ENCODE measurements around the gene ETDC. TPM values are rescaled to one million over a fixed set of nuclear protein-coding genes. Genes with fewer than 3 reads are reported as not detected.

ETDC gene
- total RNA-seq, 1 experiment from 2014 or later, result not detected

DNA sequence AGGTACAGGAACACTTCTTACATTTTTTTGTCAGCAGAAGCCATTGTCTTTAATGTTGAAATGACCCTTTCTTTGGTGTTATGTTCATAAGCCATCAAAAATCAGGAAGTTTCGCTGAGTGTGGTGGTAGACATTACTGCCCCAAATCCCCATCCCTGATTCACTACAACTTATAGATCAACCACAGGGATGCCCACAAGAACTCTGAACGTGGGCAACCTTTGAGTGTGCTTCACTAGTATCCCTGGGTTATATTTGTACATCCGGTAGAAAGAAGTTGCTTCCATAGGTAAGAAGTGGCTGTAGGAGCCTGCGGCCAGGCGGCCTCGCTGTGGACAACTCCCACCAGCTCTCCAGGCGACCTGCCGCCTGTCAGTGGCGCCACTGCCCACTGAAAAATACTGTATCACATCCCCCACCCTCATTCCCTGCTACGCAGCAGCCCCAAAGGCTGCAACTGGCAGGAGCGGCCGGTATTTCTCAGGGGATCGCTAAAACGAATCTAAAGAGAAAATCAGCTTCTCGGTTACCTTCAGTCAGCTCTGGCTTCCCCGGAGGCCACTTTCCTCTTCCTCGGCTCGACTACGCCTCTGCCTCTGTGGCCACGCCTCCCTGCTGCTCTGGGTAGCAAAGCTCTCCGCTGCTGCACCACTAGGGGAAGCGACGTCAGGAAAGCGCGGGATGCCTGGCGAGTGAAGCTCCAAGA, 13.9 kb upstream of the ETDC start:
- Histone ChIP-seq H4K20me1 (ENCODE audit: insufficient read depth) (no peaks in the 10 kb centered on the region), H3K4me3 (no peak overlapping the region), H3K9me3 (ENCODE audit: insufficient read depth, low read depth) (no peaks in the 10 kb centered on the region), H3K79me2 (ENCODE audit: low read depth) (no peaks in the 10 kb centered on the region), H3K4me1 (replicated peaks; ENCODE audit: insufficient read depth) (no peaks in the 10 kb centered on the region), H3K27me3 (ENCODE audit: insufficient read depth, low read depth) (no peaks in the 10 kb centered on the region), H3K9me2 (ENCODE audit: insufficient read depth) (no peaks in the 10 kb centered on the region), H3K36me3 (ENCODE audit: low read depth) (no peaks in the 10 kb centered on the region), H2AFZ (no peak overlapping the region), H3K4me2 (no peak overlapping the region), H3K27ac (no peak overlapping the region), H3F3A (ENCODE audit: insufficient read depth, low read depth) (no peaks in the 10 kb centered on the region)
- no peak for DNase-seq
- intact Hi-C loops (cut with micrococcal nuclease; ENCODE audit: unreplicated experiment), result no loop called here
- BruUV-seq (replicated peaks), result no TSS peak
- TF ChIP-seq, protein P1, sequence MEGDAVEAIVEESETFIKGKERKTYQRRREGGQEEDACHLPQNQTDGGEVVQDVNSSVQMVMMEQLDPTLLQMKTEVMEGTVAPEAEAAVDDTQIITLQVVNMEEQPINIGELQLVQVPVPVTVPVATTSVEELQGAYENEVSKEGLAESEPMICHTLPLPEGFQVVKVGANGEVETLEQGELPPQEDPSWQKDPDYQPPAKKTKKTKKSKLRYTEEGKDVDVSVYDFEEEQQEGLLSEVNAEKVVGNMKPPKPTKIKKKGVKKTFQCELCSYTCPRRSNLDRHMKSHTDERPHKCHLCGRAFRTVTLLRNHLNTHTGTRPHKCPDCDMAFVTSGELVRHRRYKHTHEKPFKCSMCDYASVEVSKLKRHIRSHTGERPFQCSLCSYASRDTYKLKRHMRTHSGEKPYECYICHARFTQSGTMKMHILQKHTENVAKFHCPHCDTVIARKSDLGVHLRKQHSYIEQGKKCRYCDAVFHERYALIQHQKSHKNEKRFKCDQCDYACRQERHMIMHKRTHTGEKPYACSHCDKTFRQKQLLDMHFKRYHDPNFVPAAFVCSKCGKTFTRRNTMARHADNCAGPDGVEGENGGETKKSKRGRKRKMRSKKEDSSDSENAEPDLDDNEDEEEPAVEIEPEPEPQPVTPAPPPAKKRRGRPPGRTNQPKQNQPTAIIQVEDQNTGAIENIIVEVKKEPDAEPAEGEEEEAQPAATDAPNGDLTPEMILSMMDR (conservative IDR thresholded peaks at IDR 0.05), result no peak
- TF ChIP-seq EZH2 (IDR thresholded peaks at IDR 0.05; ENCODE audit: low read depth), result no peak
- ChIA-PET POLR2A (ENCODE audit: unreplicated experiment) (no interaction called here), CTCF (no interaction called here)

DNA sequence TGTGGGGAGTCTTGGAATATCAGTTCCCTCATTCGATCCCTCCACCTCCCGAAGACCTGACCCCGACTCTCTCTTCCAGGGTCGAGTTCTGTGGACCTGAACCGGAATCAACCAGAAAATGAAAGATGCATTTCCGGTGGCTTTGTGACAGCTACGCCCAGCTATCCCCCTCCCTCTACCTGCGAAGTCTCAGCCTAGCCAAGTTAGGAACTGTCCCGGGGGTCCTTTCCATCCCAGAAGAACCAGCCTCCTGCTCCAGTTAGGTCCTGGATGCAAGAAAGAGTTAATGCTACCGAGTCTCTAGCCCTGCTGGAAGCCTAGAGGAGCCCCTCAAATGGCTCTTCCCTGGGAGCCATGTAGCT, 13.4 kb upstream of the ETDC start:
- no peaks in the 10 kb centered on the region for H3K79me2 ChIP-seq (ENCODE audit: low read depth)
- TF ChIP-seq, protein P1 (conservative IDR thresholded peaks at IDR 0.05), result no peak
- TF ChIP-seq EZH2 (IDR thresholded peaks at IDR 0.05; ENCODE audit: low read depth), result no peak
- H4K20me1 ChIP-seq (ENCODE audit: insufficient read depth), result no peaks in the 10 kb centered on the region
- H3K4me1 ChIP-seq (replicated peaks; ENCODE audit: insufficient read depth), result no peaks in the 10 kb centered on the region
- H3K4me3 ChIP-seq, result no peak overlapping the region
- no peak overlapping the region for H2AFZ ChIP-seq
- H3F3A ChIP-seq (ENCODE audit: insufficient read depth, low read depth), result no peaks in the 10 kb centered on the region
- POLR2A ChIA-PET (ENCODE audit: unreplicated experiment), result no interaction called here
- CTCF ChIA-PET, result no interaction called here
- BruUV-seq (replicated peaks), result no TSS peak
- H3K27me3 ChIP-seq (ENCODE audit: insufficient read depth, low read depth), result no peaks in the 10 kb centered on the region
- H3K9me2 ChIP-seq (ENCODE audit: insufficient read depth), result no peaks in the 10 kb centered on the region
- intact Hi-C loops (cut with micrococcal nuclease; ENCODE audit: unreplicated experiment), result no loop called here
- H3K9me3 ChIP-seq (ENCODE audit: insufficient read depth, low read depth), result no peaks in the 10 kb centered on the region
- no peak overlapping the region for H3K4me2 ChIP-seq
- no peak for DNase-seq
- no peaks in the 10 kb centered on the region for H3K36me3 ChIP-seq (ENCODE audit: low read depth)
- H3K27ac ChIP-seq, result no peak overlapping the region

DNA sequence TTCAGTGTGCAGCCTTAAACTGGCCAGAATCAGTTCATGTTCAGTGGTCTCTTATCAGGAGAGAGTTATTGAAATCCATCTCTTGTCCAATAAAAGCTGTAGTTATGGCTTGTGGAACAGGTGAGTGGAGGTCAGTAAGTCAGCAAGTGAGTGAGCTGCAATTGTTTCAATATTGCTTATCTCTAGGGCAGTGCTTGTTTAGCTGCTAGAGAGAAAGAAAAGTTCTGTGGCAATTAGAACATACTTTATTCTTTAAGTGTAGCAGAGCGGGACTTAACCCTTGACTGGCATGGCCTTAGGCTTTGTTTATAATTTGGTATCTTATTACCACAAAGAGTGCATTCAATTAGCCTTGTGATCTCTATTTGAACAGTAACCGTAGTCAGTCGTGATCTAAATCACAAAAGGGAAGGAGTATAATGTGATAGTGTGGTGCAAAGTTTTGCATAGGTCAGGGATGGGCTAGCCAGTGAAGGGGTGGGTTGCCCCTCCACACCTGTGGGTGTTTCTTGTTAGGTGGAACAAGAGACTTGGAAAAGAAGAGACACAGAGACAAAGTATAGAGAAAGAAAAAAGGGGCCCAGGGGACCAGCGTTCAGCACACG, 6.9 kb upstream of the ETDC start:
- no peaks in the 10 kb centered on the region for H3F3A ChIP-seq (ENCODE audit: insufficient read depth, low read depth)
- ChIA-PET CTCF (no interaction called here), POLR2A (ENCODE audit: unreplicated experiment) (no interaction called here)
- H3K36me3 ChIP-seq (ENCODE audit: low read depth), result no peaks in the 10 kb centered on the region
- H3K4me2 ChIP-seq, result no peak overlapping the region
- H3K4me3 ChIP-seq, result no peak overlapping the region
- no peaks in the 10 kb centered on the region for H3K79me2 ChIP-seq (ENCODE audit: low read depth)
- no peaks in the 10 kb centered on the region for H3K9me3 ChIP-seq (ENCODE audit: insufficient read depth, low read depth)
- H2AFZ ChIP-seq, result no peak overlapping the region
- no peak for TF ChIP-seq EZH2 (IDR thresholded peaks at IDR 0.05; ENCODE audit: low read depth)
- TF ChIP-seq, protein P1 (conservative IDR thresholded peaks at IDR 0.05), result no peak
- BruUV-seq (replicated peaks), result no TSS peak
- intact Hi-C loops (cut with micrococcal nuclease; ENCODE audit: unreplicated experiment), result no loop called here
- no peak for DNase-seq
- H3K27me3 ChIP-seq (ENCODE audit: insufficient read depth, low read depth), result no peaks in the 10 kb centered on the region
- no peaks in the 10 kb centered on the region for H3K9me2 ChIP-seq (ENCODE audit: insufficient read depth)
- no peaks in the 10 kb centered on the region for H3K4me1 ChIP-seq (replicated peaks; ENCODE audit: insufficient read depth)
- no peak overlapping the region for H3K27ac ChIP-seq
- no peaks in the 10 kb centered on the region for H4K20me1 ChIP-seq (ENCODE audit: insufficient read depth)
